DOHH2 (cell line): ENCODE data around the gene DIPK2A.

Experiments
- H3F3A ChIP-seq: fragments of 200-600 bp; sonication (generic), shearing (Covaris generic); 2 replicates; pipeline ENCODE4 v1.6.0; 2016; ENCODE audit warnings: antibody characterized with exemption, mild to moderate bottlenecking; ENCODE audit not compliant: control insufficient read depth, insufficient read depth
- H3K27ac ChIP-seq: fragments of 200-600 bp; sonication (generic); 2 replicates; pipeline ENCODE4 v1.5.1; 2014; ENCODE audit warnings: low read depth, mild to moderate bottlenecking, low read length, moderate library complexity
- H3K27me3 ChIP-seq: fragments of 200-600 bp; sonication (generic); 2 replicates; pipeline ENCODE4 v1.6.1; 2014; ENCODE audit warnings: mild to moderate bottlenecking, low read length, mixed read lengths; ENCODE audit not compliant: control insufficient read depth
- H3K36me3 ChIP-seq: fragments of 200-600 bp; sonication (generic); 2 replicates; pipeline ENCODE4 v1.6.1; 2014; ENCODE audit warnings: mild to moderate bottlenecking, low read length, moderate library complexity, mixed read lengths; ENCODE audit not compliant: control insufficient read depth
- H3K4me1 ChIP-seq: fragments of 200-600 bp; sonication (generic); 2 replicates; pipeline ENCODE4 v1.6.1; 2014; ENCODE audit warnings: mild to moderate bottlenecking, low read length, mixed read lengths; ENCODE audit not compliant: control insufficient read depth
- H3K4me2 ChIP-seq: fragments of 200-600 bp; sonication (generic); 2 replicates; pipeline ENCODE4 v1.6.0; 2014; ENCODE audit warnings: mild to moderate bottlenecking, low read length, moderate library complexity
- H3K4me3 ChIP-seq: fragments of 200-600 bp; sonication (generic); 2 replicates; pipeline ENCODE4 v1.5.1; 2014; ENCODE audit warnings: mild to moderate bottlenecking, low read length, mixed read lengths
- H3K79me2 ChIP-seq: fragments of 200-600 bp; sonication (generic); 2 replicates; pipeline ENCODE4 v1.6.1; 2014; ENCODE audit warnings: mild to moderate bottlenecking, low read length, mixed read lengths; ENCODE audit not compliant: control insufficient read depth
- H3K9me2 ChIP-seq: fragments of 200-600 bp; sonication (generic); replicated peaks from 2 replicates; pipeline ENCODE4 v1.6.1; 2014; ENCODE audit warnings: mild to moderate bottlenecking, low read length, mixed read lengths; ENCODE audit not compliant: control insufficient read depth
- H3K9me3 ChIP-seq: fragments of 200-600 bp; sonication (generic); 2 replicates; pipeline ENCODE4 v1.6.1; 2014; ENCODE audit warnings: antibody characterized with exemption, low read length, mixed read lengths; ENCODE audit not compliant: control insufficient read depth, insufficient read depth
- H4K20me1 ChIP-seq: fragments of 200-600 bp; sonication (generic); 2 replicates; pipeline ENCODE4 v1.6.0; 2014; ENCODE audit warnings: low read depth, mild to moderate bottlenecking, antibody characterized with exemption, low read length, moderate library complexity; ENCODE audit not compliant: control insufficient read depth, insufficient read depth
- EZH2phosphoT487 ChIP-seq: fragments of 200-600 bp; sonication (generic); IDR thresholded peaks from 2 replicates; pipeline ENCODE4 v1.6.1; 2017; ENCODE audit warnings: borderline replicate concordance, mild to moderate bottlenecking, antibody characterized with exemption, low read length, moderate library complexity, mixed read lengths
- TF ChIP-seq, protein P1 (sequence below): fragments of 200-600 bp; sonication (generic); IDR thresholded peaks from one replicate; pipeline ENCODE4 v1.5.1; 2014; ENCODE audit warnings: antibody characterized with exemption, mild to moderate bottlenecking, low read depth, low read length; ENCODE audit not compliant: poor library complexity, severe bottlenecking

The DIPK2A gene

DNA sequence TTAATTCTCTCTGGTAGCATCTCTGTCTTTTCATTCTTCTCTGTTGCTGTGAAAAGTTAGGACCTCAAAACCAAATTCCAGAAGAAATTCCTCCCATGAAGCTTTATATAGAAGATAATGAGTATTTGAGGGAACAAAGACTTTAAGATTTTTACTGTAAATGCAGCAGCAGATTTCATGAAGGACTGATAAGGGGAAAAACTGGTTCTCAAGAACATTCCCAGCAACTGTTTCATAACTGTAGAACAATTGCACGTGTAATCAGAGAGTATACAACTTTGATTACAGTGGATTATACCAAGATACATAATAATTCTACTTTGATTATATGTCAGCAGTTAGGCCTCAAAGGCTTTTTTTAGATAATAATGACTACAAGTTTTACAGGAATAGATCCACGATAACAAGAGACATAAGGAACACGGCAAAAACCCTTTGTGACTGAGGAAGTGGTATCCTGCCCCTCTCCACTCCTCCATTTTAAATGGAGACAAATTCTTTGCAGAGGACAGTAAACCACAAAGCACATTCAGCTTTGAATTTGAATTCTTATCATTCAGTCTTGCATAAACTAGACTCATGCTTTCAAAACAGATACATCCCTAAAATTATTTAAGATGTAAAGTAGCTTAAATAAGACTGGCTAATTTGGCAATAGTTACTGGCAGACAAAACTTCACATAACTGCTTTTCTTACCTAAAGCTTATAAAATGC lies 42.9 kb upstream of the DIPK2A start:
- no peaks in the 10 kb centered on the region for H3K4me1 ChIP-seq
- H3K27me3 ChIP-seq, result 0 out of 2 replicates have a peak, but pooled peaks cover 5% of the 10 kb centered on the region
- no peaks in the 10 kb centered on the region for H3K9me2 ChIP-seq
- no peak overlapping the region for H3K4me2 ChIP-seq
- no peaks in the 10 kb centered on the region for H4K20me1 ChIP-seq
- H3K4me3 ChIP-seq, result no peak overlapping the region
- H3F3A ChIP-seq, result no peaks in the 10 kb centered on the region
- TF ChIP-seq EZH2phosphoT487, result no peak
- TF ChIP-seq, protein P1, sequence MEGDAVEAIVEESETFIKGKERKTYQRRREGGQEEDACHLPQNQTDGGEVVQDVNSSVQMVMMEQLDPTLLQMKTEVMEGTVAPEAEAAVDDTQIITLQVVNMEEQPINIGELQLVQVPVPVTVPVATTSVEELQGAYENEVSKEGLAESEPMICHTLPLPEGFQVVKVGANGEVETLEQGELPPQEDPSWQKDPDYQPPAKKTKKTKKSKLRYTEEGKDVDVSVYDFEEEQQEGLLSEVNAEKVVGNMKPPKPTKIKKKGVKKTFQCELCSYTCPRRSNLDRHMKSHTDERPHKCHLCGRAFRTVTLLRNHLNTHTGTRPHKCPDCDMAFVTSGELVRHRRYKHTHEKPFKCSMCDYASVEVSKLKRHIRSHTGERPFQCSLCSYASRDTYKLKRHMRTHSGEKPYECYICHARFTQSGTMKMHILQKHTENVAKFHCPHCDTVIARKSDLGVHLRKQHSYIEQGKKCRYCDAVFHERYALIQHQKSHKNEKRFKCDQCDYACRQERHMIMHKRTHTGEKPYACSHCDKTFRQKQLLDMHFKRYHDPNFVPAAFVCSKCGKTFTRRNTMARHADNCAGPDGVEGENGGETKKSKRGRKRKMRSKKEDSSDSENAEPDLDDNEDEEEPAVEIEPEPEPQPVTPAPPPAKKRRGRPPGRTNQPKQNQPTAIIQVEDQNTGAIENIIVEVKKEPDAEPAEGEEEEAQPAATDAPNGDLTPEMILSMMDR, result no peak
- no peaks in the 10 kb centered on the region for H3K9me3 ChIP-seq
- H3K79me2 ChIP-seq, result no peaks in the 10 kb centered on the region
- H3K27ac ChIP-seq, result no peak overlapping the region
- no peaks in the 10 kb centered on the region for H3K36me3 ChIP-seq

DNA sequence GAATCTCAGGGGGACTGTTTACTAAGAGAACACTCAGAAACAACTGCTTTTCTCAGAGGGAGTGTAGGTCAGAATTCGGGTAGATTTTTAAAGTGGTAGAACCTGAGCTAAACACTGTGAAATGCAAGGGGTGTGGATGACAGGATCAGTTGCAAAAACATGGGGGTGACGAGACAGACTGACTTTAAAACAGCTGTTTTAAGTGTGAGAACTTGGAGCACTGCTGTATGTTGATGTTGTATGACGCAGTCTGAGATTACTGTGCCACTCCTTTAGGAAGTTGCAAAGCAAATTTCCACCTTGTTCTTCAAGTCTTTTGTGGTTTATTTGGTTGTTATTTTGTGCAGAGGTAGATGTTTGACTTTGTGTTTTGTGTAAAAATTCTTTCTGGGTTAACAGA lies 36.8 kb upstream of the DIPK2A start:
- no peaks in the 10 kb centered on the region for H3K36me3 ChIP-seq
- no peaks in the 10 kb centered on the region for H3F3A ChIP-seq
- H3K9me2 ChIP-seq, result no peaks in the 10 kb centered on the region
- no peak for TF ChIP-seq EZH2phosphoT487
- TF ChIP-seq, protein P1, result no peak
- H3K4me3 ChIP-seq, result no peak overlapping the region
- H3K27ac ChIP-seq, result no peak overlapping the region
- H3K79me2 ChIP-seq, result no peaks in the 10 kb centered on the region
- no peaks in the 10 kb centered on the region for H4K20me1 ChIP-seq
- no peaks in the 10 kb centered on the region for H3K4me1 ChIP-seq
- H3K9me3 ChIP-seq, result no peaks in the 10 kb centered on the region
- H3K27me3 ChIP-seq, result no peaks in the 10 kb centered on the region
- no peak overlapping the region for H3K4me2 ChIP-seq

DNA sequence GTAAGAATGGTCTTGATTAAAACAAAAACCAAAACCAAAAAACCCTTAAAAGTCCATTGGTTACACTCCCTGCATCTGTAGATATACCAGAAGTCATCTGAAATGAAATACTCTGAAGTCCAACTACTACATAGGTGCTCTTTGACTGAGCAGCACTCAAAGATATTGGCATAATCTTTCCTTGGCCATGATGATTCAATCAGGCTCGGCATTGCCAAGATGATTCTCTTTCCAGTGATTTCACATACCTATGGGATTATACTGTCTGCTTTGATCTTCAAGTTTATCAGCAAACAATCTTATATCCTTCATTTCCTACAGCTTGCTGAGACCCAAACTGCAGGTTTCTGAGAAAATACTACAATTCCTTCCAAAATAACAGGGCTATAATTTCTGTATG lies 35.9 kb upstream of the DIPK2A start:
- Histone ChIP-seq H3K4me2 (no peak overlapping the region), H3K79me2 (no peaks in the 10 kb centered on the region), H3K27me3 (no peaks in the 10 kb centered on the region), H3K36me3 (no peaks in the 10 kb centered on the region), H3K9me2 (no peaks in the 10 kb centered on the region), H3K27ac (no peak overlapping the region), H4K20me1 (no peaks in the 10 kb centered on the region), H3K4me1 (no peaks in the 10 kb centered on the region), H3F3A (no peaks in the 10 kb centered on the region), H3K4me3 (no peak overlapping the region), H3K9me3 (no peaks in the 10 kb centered on the region)
- TF ChIP-seq, protein P1, result no peak
- TF ChIP-seq EZH2phosphoT487, result no peak
